K562 (cell line): ENCODE results near the gene EMD. TPM values are rescaled to one million over a fixed set of nuclear protein-coding genes. Genes with fewer than 3 reads are reported as not detected.

ENCODE experiments used
- ATAC-seq: fragments of 200-7000 bp; cut with Tn5 transposase; 3 replicates; pipeline ENCODE4 v1.9.1; 2020; ENCODE audit warnings: moderate library complexity
- BruUV-seq: library from RNA; stranded (reverse); fragments of 400-500 nt; replicated peaks from 2 replicates; lab custom pipeline; 2021; lab: Mats Ljungman, UMichigan
- CTCF ChIA-PET: fragments of 300-600 bp; formaldehyde crosslinking; extraction: SDS; loops from one replicate; lab custom pipeline; 2021; ENCODE audit warnings: low intra/inter-chr PET ratio; lab: Yijun Ruan, JAX
- POLR2A ChIA-PET: fragments of 300-600, 350-650 bp; sonication (Branson Sonifier 250); formaldehyde crosslinking; extraction: SDS; loops from one replicate; lab custom pipeline; 2021; ENCODE audit warnings: antibody characterized with exemption, inconsistent platforms; lab: Yijun Ruan, JAX
- DNase-seq, 4 experiments: peaks; one replicate each; pipeline versions ENCODE4 v3.0.0 to v3.0.0-alpha.2; 2011 to 2018; ENCODE audit warnings: low spot score in 3 of 4, mixed read lengths in 3 of 4; ENCODE audit errors: extremely low read depth in 1 of 4
- FAIRE-seq: peaks from 2 replicates; lab custom pipeline; 2011; peaks lifted over from hg19 to GRCh38; lab: Jason Lieb, UNC
- H2AFZ ChIP-seq: 2 replicates; pipeline ENCODE4 v1.6.0; 2011; ENCODE audit warnings: low read depth, low read length, control low read depth, inconsistent platforms
- H3K27ac ChIP-seq: fragments of 200-600 bp; 3 replicates; pipeline ENCODE4 v1.8.0; 2011; ENCODE audit warnings: low read depth, mild to moderate bottlenecking, control low read depth, inconsistent platforms, low read length, moderate library complexity, mixed read lengths; ENCODE audit errors: extremely low read depth
- H3K27me3 ChIP-seq, 2 experiments: fragments of 300-600 bp in 1 of 2; 2 replicates in 1 of 2; 3 replicates in 1 of 2; pipeline versions ENCODE4 v1.6.0 to v1.8.0; 2011; ENCODE audit warnings: inconsistent platforms in 2 of 2, low read length in 2 of 2, mild to moderate bottlenecking in 1 of 2, mixed read lengths in 1 of 2, moderate library complexity in 1 of 2; ENCODE audit not compliant: control insufficient read depth in 2 of 2, insufficient read depth in 2 of 2
- H3K36me3 ChIP-seq: fragments of 300-600 bp; 3 replicates; pipeline ENCODE4 v1.8.0; 2011; ENCODE audit warnings: mild to moderate bottlenecking, low read length, inconsistent platforms; ENCODE audit not compliant: control insufficient read depth, insufficient read depth
- H3K4me1 ChIP-seq, 2 experiments: fragments of 200-600 bp in 1 of 2; replicated peaks in 1 of 2; 2 replicates in 1 of 2; 3 replicates in 1 of 2; pipeline versions ENCODE4 v1.5.1 to v1.8.0; 2011; ENCODE audit warnings: inconsistent platforms in 2 of 2, low read length in 2 of 2, mild to moderate bottlenecking in 1 of 2, mixed read lengths in 1 of 2, moderate library complexity in 1 of 2; ENCODE audit not compliant: control insufficient read depth in 2 of 2, insufficient read depth in 2 of 2
- H3K4me2 ChIP-seq: 2 replicates; pipeline ENCODE4 v1.6.1; 2011; ENCODE audit warnings: low read length, control low read depth, inconsistent platforms, mixed read lengths; ENCODE audit not compliant: insufficient read depth
- H3K4me3 ChIP-seq: fragments of 200-600 bp; sonication (generic), shearing (Covaris generic); 2 replicates; pipeline ENCODE4 v1.5.1; 2016; ENCODE audit warnings: control low read depth, inconsistent platforms
- H3K79me2 ChIP-seq: fragments of 200-600 bp; 3 replicates; pipeline ENCODE4 v1.8.0; 2011; ENCODE audit warnings: low read length, inconsistent platforms; ENCODE audit not compliant: control insufficient read depth, insufficient read depth
- H3K9ac ChIP-seq, 2 experiments: 2 replicates each; pipeline versions ENCODE4 v1.6.0 to v1.6.1; 2011; ENCODE audit warnings: low read depth in 2 of 2, low read length in 2 of 2, control low read depth in 1 of 2, inconsistent platforms in 1 of 2, mild to moderate bottlenecking in 1 of 2, mixed read lengths in 1 of 2; ENCODE audit not compliant: insufficient read depth in 1 of 2
- H3K9me1 ChIP-seq: one replicate; pipeline ENCODE4 v1.6.0; 2011; ENCODE audit warnings: inconsistent platforms, mild to moderate bottlenecking, low read length, moderate library complexity; ENCODE audit not compliant: control insufficient read depth, insufficient read depth
- H3K9me3 ChIP-seq: replicated peaks from 2 replicates; pipeline ENCODE4 v1.5.1; 2011; ENCODE audit warnings: low read depth, low read length, inconsistent platforms; ENCODE audit not compliant: control insufficient read depth, insufficient read depth
- H4K20me1 ChIP-seq: replicated peaks from 2 replicates; pipeline ENCODE4 v1.6.1; 2011; ENCODE audit warnings: low read length, inconsistent platforms, mixed read lengths; ENCODE audit not compliant: control insufficient read depth, insufficient read depth
- BCOR ChIP-seq: fragments of 450-650 bp; IDR thresholded peaks from 2 replicates; pipeline ENCODE4 v1.6.1; 2016
- IRF9 ChIP-seq: fragments of 450-650 bp; IDR thresholded peaks from 2 replicates; pipeline ENCODE4 v1.6.1; 2016; ENCODE audit warnings: missing biosample characterization, missing genetic modification characterization
- RBM25 ChIP-seq: fragments of 200-400 bp; formaldehyde crosslinking; IDR thresholded peaks from 2 replicates; pipeline ENCODE4 v1.6.1; 2018; ENCODE audit warnings: low read length, low read depth, moderate library complexity; ENCODE audit not compliant: severe bottlenecking
- STAT6 ChIP-seq: sonication (generic); formaldehyde crosslinking; IDR thresholded peaks from 2 replicates; pipeline ENCODE4 v1.8.1; 2023; ENCODE audit warnings: mild to moderate bottlenecking, missing genetic modification reagents
- TCF7 ChIP-seq: sonication (generic); IDR thresholded peaks from 2 replicates; pipeline ENCODE4 v1.6.1; 2016; ENCODE audit warnings: antibody characterized with exemption, borderline replicate concordance
- WGBS: fragments of 100-300 bp; shearing (Covaris generic); methylation state at CpG from one replicate; pipeline ENCODE4 v1.1.6; 2016; ENCODE audit warnings: low coverage, mixed read lengths; ENCODE audit not compliant: insufficient coverage; ENCODE audit errors: missing lambda C conversion rate; 5-methylcytosine and 5-hydroxymethylcytosine counted together
- in situ Hi-C: fragments of 300-500 bp; cut with MboI; formaldehyde crosslinking; loops from 4 replicates; pipeline ENCODE4 v1.15.0; 2018; ENCODE audit warnings: inconsistent platforms, mixed read lengths
- intact Hi-C: fragments of 100-400 bp; cut with micrococcal nuclease; formaldehyde crosslinking; loops from 2 replicates; pipeline ENCODE4 v1.14.2; 2022
- polyA plus RNA-seq, 8 experiments: library from polyadenylated mRNA; depleted of rRNA in 4 of 8; stranded (reverse) in 5 of 8; unstranded in 3 of 8; fragments of >200 nt; fragmentation: Nextera tagmentation in 2 of 8; fragmentation: Illumina TruSeq in 1 of 8; extraction: Ambion mirVana in 2 of 8; extraction: Trizol in 1 of 8; gene quantifications; 2 replicates each; pipeline versions ENCODE4 v1.2.1 to v1.2.3, GENCODE V29; 2011 to 2014; ENCODE audit warnings: inconsistent platforms in 1 of 8, missing spikeins in 1 of 8
- total RNA-seq, 7 experiments: library from RNA; depleted of rRNA in 6 of 7; stranded (reverse); fragments of >200 nt in 6 of 7; fragmentation: Illumina TruSeq in 2 of 7; extraction: Trizol in 2 of 7; gene quantifications; 2 replicates each; pipeline versions ENCODE4 v1.2.1 to v1.2.3, GENCODE V29; 2011 to 2021; ENCODE audit warnings: low replicate concordance in 1 of 7

EMD gene
- total and polyA plus RNA-seq, 9 of the 15 experiments (the other 6 are each of a cell fraction or from before 2014, with no cell fraction given), result 2.3 to 206 (median 61.9) TPM

GRCh38 chrX:154333837-154334271 is 45.2 kb upstream of the EMD start:
- Histone ChIP-seq H3K9ac (no peak overlapping the region), H3K27me3 (peaks cover 1 to 8% of the 10 kb centered on the region in 2 experiments; a peak in 2 of 5 replicates), H3K36me3 (no peaks in the 10 kb centered on the region), H3K79me2 (no peaks in the 10 kb centered on the region), H3K4me1 (no peaks in the 10 kb centered on the region), H4K20me1 (no peaks in the 10 kb centered on the region), H3K9me1 (no peaks in the 10 kb centered on the region), H3K4me2 (no peak overlapping the region), H3K4me3 (no peak overlapping the region), H3K27ac (no peak overlapping the region), H2AFZ (no peak overlapping the region), H3K9me3 (no peaks in the 10 kb centered on the region)
- WGBS, result 38% methylated on average over 6 of the region's 6 CpGs
- intact Hi-C loops, result no loop called here
- DNase-seq (no peak), FAIRE-seq (no peak), ATAC-seq (no peak)
- POLR2A ChIA-PET, result no interaction called here
- BruUV-seq, result no TSS peak
- in situ Hi-C loops, result loop anchor here (5.0 kb wide), 1 partner anchor 58 kb away; no protein-coding TSS in a partner anchor
- TF ChIP-seq BCOR (peak; percentile 29; the same call in 1 of the 2 replicates), RBM25 (peak; percentile 72), IRF9 (tag) (no peak), STAT6 (no peak), TCF7 (no peak)
- CTCF ChIA-PET, result no interaction called here
